PC-9 (cell line): ENCODE results near the gene DDX27. TPM values are rescaled to one million over a fixed set of nuclear protein-coding genes. Genes with fewer than 3 reads are reported as not detected.

Experiments used
- BruUV-seq: library from RNA; stranded (reverse); fragments of 400-500 nt; replicated peaks from 2 replicates; lab custom pipeline; 2021; lab: Mats Ljungman, UMichigan
- CTCF ChIA-PET: fragments of 300-600 bp; sonication (Branson Sonifier 250); formaldehyde crosslinking; loops from one replicate; lab custom pipeline; 2022; ENCODE audit warnings: antibody characterized with exemption; lab: Charles Lee
- POLR2A ChIA-PET: fragments of 300-600 bp; sonication (Branson Sonifier 250); formaldehyde crosslinking; loops from one replicate; lab custom pipeline; 2022; ENCODE audit warnings: antibody characterized with exemption; ENCODE audit not compliant: unreplicated experiment; lab: Charles Lee
- DNase-seq, 2 experiments: peaks; one replicate each; pipeline versions ENCODE4 v3.0.0 to v3.0.0-alpha.2; 2015 to 2022; ENCODE audit warnings: mixed read lengths in 1 of 2
- H2AFZ ChIP-seq: fragments of 200-600 bp; sonication (generic); 2 replicates; pipeline ENCODE4 v1.8.1; 2017; ENCODE audit warnings: antibody characterized with exemption
- H3F3A ChIP-seq: fragments of 200-600 bp; sonication (generic); 2 replicates; pipeline ENCODE4 v1.8.1; 2017; ENCODE audit warnings: antibody characterized with exemption, mild to moderate bottlenecking, low read depth; ENCODE audit not compliant: insufficient read depth
- H3K27ac ChIP-seq: fragments of 200-600 bp; sonication (generic); 2 replicates; pipeline ENCODE4 v1.6.1; 2016; ENCODE audit warnings: mixed run types
- H3K27me3 ChIP-seq: fragments of 200-600 bp; sonication (generic); 2 replicates; pipeline ENCODE4 v1.6.1; 2016; ENCODE audit warnings: low read depth, mixed run types; ENCODE audit not compliant: insufficient read depth
- H3K36me3 ChIP-seq: fragments of 200-600 bp; sonication (generic); 2 replicates; pipeline ENCODE4 v1.6.1; 2016; ENCODE audit warnings: low read depth, mixed run types
- H3K4me1 ChIP-seq: fragments of 200-600 bp; sonication (generic); replicated peaks from 2 replicates; pipeline ENCODE4 v1.6.1; 2016; ENCODE audit warnings: mixed run types; ENCODE audit not compliant: insufficient read depth
- H3K4me2 ChIP-seq: fragments of 200-600 bp; sonication (generic); 2 replicates; pipeline ENCODE4 v1.6.1; 2017; ENCODE audit warnings: mixed run types
- H3K4me3 ChIP-seq: fragments of 200-600 bp; sonication (generic); 2 replicates; pipeline ENCODE4 v1.6.1; 2016; ENCODE audit warnings: mixed run types
- H3K79me2 ChIP-seq: fragments of 200-600 bp; sonication (generic); 2 replicates; pipeline ENCODE4 v1.6.1; 2017; ENCODE audit warnings: low read depth, mixed run types
- H3K9me2 ChIP-seq: fragments of 200-600 bp; sonication (generic); 2 replicates; pipeline ENCODE4 v1.8.1; 2017; ENCODE audit warnings: mild to moderate bottlenecking; ENCODE audit not compliant: insufficient read depth
- H3K9me3 ChIP-seq: fragments of 200-600 bp; sonication (generic); 2 replicates; pipeline ENCODE4 v1.8.1; 2016; ENCODE audit warnings: low read depth; ENCODE audit not compliant: insufficient read depth
- H4K20me1 ChIP-seq: fragments of 200-600 bp; sonication (generic); 2 replicates; pipeline ENCODE4 v1.8.1; 2017; ENCODE audit not compliant: insufficient read depth
- EZH2 ChIP-seq: fragments of 200-600 bp; sonication (generic); IDR thresholded peaks from 2 replicates; pipeline ENCODE4 v1.8.0; 2017; ENCODE audit warnings: antibody characterized with exemption, low read depth
- intact Hi-C: fragments of 100-400 bp; cut with micrococcal nuclease; formaldehyde crosslinking; loops from one replicate; pipeline ENCODE4 v1.10.0; 2022; ENCODE audit not compliant: unreplicated experiment
- total RNA-seq: library from RNA; stranded (reverse); gene quantifications from 2 replicates; pipeline ENCODE4 v1.2.3, GENCODE V29; 2021
- TF ChIP-seq, protein P1 (sequence below): fragments of 200-600 bp; sonication (generic); conservative IDR thresholded peaks from 2 replicates; pipeline ENCODE4 v1.6.1; 2017; ENCODE audit warnings: mixed run types, antibody characterized with exemption, mild to moderate bottlenecking, moderate library complexity

DDX27 gene
- total RNA-seq, 1 experiment from 2014 or later, result 64.4 TPM

- Histone ChIP-seq H3K4me2 (no peak overlapping the region), H2AFZ (no peak overlapping the region), H3K79me2 (no peaks in the 10 kb centered on the region), H3K27ac (no peak overlapping the region), H3K4me3 (no peak overlapping the region), H3K9me3 (no peaks in the 10 kb centered on the region), H4K20me1 (no peaks in the 10 kb centered on the region), H3K9me2 (no peaks in the 10 kb centered on the region), H3F3A (no peaks in the 10 kb centered on the region), H3K4me1 (no peaks in the 10 kb centered on the region), H3K36me3 (no peaks in the 10 kb centered on the region), H3K27me3 (no peaks in the 10 kb centered on the region)
- BruUV-seq, result no TSS peak
- no peak for DNase-seq
- intact Hi-C loops, result no loop called here
- ChIA-PET POLR2A (no interaction called here), CTCF (interaction anchor here (0.7 kb wide), 1 partner anchor 454 kb away, joined by 3 read pairs; no protein-coding TSS in a partner anchor)
- TF ChIP-seq, protein P1, sequence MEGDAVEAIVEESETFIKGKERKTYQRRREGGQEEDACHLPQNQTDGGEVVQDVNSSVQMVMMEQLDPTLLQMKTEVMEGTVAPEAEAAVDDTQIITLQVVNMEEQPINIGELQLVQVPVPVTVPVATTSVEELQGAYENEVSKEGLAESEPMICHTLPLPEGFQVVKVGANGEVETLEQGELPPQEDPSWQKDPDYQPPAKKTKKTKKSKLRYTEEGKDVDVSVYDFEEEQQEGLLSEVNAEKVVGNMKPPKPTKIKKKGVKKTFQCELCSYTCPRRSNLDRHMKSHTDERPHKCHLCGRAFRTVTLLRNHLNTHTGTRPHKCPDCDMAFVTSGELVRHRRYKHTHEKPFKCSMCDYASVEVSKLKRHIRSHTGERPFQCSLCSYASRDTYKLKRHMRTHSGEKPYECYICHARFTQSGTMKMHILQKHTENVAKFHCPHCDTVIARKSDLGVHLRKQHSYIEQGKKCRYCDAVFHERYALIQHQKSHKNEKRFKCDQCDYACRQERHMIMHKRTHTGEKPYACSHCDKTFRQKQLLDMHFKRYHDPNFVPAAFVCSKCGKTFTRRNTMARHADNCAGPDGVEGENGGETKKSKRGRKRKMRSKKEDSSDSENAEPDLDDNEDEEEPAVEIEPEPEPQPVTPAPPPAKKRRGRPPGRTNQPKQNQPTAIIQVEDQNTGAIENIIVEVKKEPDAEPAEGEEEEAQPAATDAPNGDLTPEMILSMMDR, result no peak
Observed at GRCh38 chr20:49199729-49200293, 19.4 kb upstream of the DDX27 start.

DNA sequence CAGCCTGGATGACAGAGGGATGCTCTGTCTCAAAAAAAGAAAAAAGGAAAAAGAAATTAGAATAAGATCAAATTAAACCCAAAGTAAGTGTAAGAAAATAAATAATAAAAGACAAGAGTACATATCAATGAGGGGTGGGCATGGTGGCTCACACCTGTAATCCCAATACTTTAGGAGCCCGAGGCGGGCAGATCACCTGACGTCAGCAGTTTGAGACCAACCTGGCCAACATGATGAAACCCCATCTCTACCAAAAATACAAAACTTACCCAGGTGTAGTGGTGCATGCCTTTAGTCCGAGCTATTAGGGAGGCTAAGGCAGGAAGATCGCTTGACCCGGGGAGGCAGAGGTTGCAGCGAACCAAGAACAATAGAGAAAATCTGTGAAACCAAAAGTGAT, 16.2 kb upstream of the DDX27 start:
- Histone ChIP-seq H3K4me2 (no peak overlapping the region), H3K4me3 (no peak overlapping the region), H3K27me3 (no peaks in the 10 kb centered on the region), H3K36me3 (no peaks in the 10 kb centered on the region), H2AFZ (no peak overlapping the region), H3K79me2 (no peaks in the 10 kb centered on the region), H4K20me1 (no peaks in the 10 kb centered on the region), H3K9me3 (no peaks in the 10 kb centered on the region), H3K9me2 (no peaks in the 10 kb centered on the region), H3K27ac (no peak overlapping the region), H3F3A (no peaks in the 10 kb centered on the region), H3K4me1 (no peaks in the 10 kb centered on the region)
- intact Hi-C loops, result no loop called here
- POLR2A ChIA-PET, result interaction anchor here (0.7 kb wide), 1 partner anchor 73 kb away, joined by 3 read pairs; no protein-coding TSS in a partner anchor
- CTCF ChIA-PET, result no interaction called here
- no peak for DNase-seq
- BruUV-seq, result no TSS peak
- TF ChIP-seq EZH2, result no peak
- TF ChIP-seq, protein P1, result no peak

- CTCF ChIA-PET, result interaction anchor here (0.5 kb wide), 1 partner anchor 197 kb away, joined by 4 read pairs; no protein-coding TSS in a partner anchor
- Histone ChIP-seq H3K4me1 (no peaks in the 10 kb centered on the region), H2AFZ (no peak overlapping the region), H3K27me3 (no peaks in the 10 kb centered on the region), H3K36me3 (no peaks in the 10 kb centered on the region), H3K27ac (no peak overlapping the region), H4K20me1 (no peaks in the 10 kb centered on the region), H3F3A (no peaks in the 10 kb centered on the region), H3K79me2 (no peaks in the 10 kb centered on the region), H3K9me3 (no peaks in the 10 kb centered on the region), H3K4me2 (no peak overlapping the region), H3K4me3 (no peak overlapping the region), H3K9me2 (no peaks in the 10 kb centered on the region)
- intact Hi-C loops, result no loop called here
- no TSS peak for BruUV-seq
- DNase-seq, result no peak
- TF ChIP-seq, protein P1, result no peak
- TF ChIP-seq EZH2, result no peak
- POLR2A ChIA-PET, result no interaction called here
Observed at GRCh38 chr20:49203746-49204145, 15.5 kb upstream of the DDX27 start.
